Measurements from ENCODE around the gene PPARA.

DNA sequence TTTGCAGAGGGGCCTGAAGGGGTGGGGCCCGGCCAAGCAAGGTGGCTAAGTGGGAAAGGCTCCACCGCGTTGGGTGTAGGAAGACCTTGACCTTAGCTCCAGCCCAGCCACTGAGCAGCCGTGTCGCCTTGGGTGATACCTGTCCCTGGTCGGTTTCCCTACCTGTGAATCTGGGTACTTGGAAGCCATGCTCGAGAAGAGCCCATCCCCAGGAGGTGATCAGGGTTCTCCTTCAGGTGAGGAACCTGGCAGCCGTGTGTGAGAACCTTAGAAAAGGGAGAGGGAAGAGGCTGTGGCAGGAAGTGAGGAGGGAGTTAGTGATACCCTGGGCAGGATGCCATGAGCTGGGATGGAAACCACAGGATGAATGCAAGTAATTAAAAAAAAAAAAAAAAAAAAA lies 21.6 kb downstream of the PPARA start:
- no peak for TF ChIP-seq CTCF (conservative IDR thresholded peaks at IDR 0.05; ENCODE audit: low read depth in 2 of 2)
- no peak for TF ChIP-seq EZH2 (IDR thresholded peaks at IDR 0.05; ENCODE audit: low read depth, unreplicated experiment)
- TF ChIP-seq, protein P1, sequence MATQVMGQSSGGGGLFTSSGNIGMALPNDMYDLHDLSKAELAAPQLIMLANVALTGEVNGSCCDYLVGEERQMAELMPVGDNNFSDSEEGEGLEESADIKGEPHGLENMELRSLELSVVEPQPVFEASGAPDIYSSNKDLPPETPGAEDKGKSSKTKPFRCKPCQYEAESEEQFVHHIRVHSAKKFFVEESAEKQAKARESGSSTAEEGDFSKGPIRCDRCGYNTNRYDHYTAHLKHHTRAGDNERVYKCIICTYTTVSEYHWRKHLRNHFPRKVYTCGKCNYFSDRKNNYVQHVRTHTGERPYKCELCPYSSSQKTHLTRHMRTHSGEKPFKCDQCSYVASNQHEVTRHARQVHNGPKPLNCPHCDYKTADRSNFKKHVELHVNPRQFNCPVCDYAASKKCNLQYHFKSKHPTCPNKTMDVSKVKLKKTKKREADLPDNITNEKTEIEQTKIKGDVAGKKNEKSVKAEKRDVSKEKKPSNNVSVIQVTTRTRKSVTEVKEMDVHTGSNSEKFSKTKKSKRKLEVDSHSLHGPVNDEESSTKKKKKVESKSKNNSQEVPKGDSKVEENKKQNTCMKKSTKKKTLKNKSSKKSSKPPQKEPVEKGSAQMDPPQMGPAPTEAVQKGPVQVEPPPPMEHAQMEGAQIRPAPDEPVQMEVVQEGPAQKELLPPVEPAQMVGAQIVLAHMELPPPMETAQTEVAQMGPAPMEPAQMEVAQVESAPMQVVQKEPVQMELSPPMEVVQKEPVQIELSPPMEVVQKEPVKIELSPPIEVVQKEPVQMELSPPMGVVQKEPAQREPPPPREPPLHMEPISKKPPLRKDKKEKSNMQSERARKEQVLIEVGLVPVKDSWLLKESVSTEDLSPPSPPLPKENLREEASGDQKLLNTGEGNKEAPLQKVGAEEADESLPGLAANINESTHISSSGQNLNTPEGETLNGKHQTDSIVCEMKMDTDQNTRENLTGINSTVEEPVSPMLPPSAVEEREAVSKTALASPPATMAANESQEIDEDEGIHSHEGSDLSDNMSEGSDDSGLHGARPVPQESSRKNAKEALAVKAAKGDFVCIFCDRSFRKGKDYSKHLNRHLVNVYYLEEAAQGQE (IDR thresholded peaks at IDR 0.05; ENCODE audit: unreplicated experiment): no peak
- TF ChIP-seq ETS1 (IDR thresholded peaks at IDR 0.05): no peak
- TF ChIP-seq NANOG (IDR thresholded peaks at IDR 0.05; ENCODE audit: borderline replicate concordance): no peak
- TF ChIP-seq POLR2AphosphoS5 (IDR thresholded peaks at IDR 0.05; ENCODE audit: low read depth): no peak
- no peak for TF ChIP-seq JUNB (IDR thresholded peaks at IDR 0.05; ENCODE audit: unreplicated experiment)
- TF ChIP-seq STAT1 (IDR thresholded peaks at IDR 0.05; ENCODE audit: unreplicated experiment): no peak
- TF ChIP-seq CREB1 (CRISPR knock-in tag; IDR thresholded peaks at IDR 0.05; ENCODE audit: low read depth): no peak

Measured in GM23338 (cell line).